Right lobe of liver (tissue), 6 donors: ENCODE data around the gene FRMD4A. TPM values are rescaled to one million over a fixed set of nuclear protein-coding genes. Genes with fewer than 3 reads are reported as not detected.

Experiments used
- ATAC-seq, 4 donors: fragments of 200-7000 bp; cut with Tn5 transposase; one replicate each; pipeline ENCODE4 v1.9.1; 2020; ENCODE audit warnings: mild to moderate bottlenecking in 4 of 4, moderate library complexity in 4 of 4
- DNase-seq, 3 donors: peaks; one replicate each; pipeline ENCODE4 v3.0.0-alpha.2; 2020
- H3K27ac ChIP-seq, 3 donors: fragments of 200-600 bp; one replicate each; pipeline ENCODE4 v1.8.0; 2022
- H3K27me3 ChIP-seq, 2 donors: fragments of 200-600 bp; one replicate each; pipeline ENCODE4 v1.8.0; 2022
- H3K36me3 ChIP-seq, 4 donors: fragments of 200-600 bp; sonication (generic) in 1 of 4; one replicate each; pipeline versions ENCODE4 v1.5.1 to v1.8.0; 2017 to 2022; ENCODE audit warnings: control low read depth in 1 of 4
- H3K4me1 ChIP-seq, 4 donors: fragments of 200-600 bp; sonication (generic) in 1 of 4; one replicate each; pipeline versions ENCODE4 v1.5.1 to v1.8.0; 2017 to 2022; ENCODE audit warnings: control low read depth in 1 of 4
- H3K4me3 ChIP-seq, 3 donors: fragments of 200-600 bp; one replicate each; pipeline ENCODE4 v1.8.0; 2022
- H3K9me3 ChIP-seq, 4 donors: fragments of 200-600 bp; sonication (generic) in 1 of 4; one replicate each; pipeline versions ENCODE4 v1.5.1 to v1.8.0; 2017 to 2022; ENCODE audit warnings: control low read depth in 1 of 4
- POLR2A ChIP-seq: fragments of 450-650 bp; IDR thresholded peaks from one replicate; pipeline ENCODE4 v1.6.1; 2017; ENCODE audit warnings: antibody characterized with exemption, mild to moderate bottlenecking
- WGBS: methylation state at CpG from one replicate; pipeline ENCODE4 v1.1.6; 2018; ENCODE audit warnings: low coverage, low lambda C conversion rate; ENCODE audit not compliant: insufficient coverage; ENCODE audit errors: missing lambda C conversion rate; 5-methylcytosine and 5-hydroxymethylcytosine counted together
- intact Hi-C, 2 donors: fragments of 100-400 bp; cut with DNase I; formaldehyde crosslinking; loops; one replicate each; pipeline versions ENCODE4 v1.11.2 to v1.14.1; 2022
- total RNA-seq, 6 experiments: library from RNA; depleted of rRNA in 2 of 6; stranded (reverse); fragments of >200 nt in 2 of 6; fragmentation: NEBNext Ultra II Directional in 3 of 6; extraction: Animal tissue kit (Norgen Biotek cat#: 25700) in 3 of 6; gene quantifications; one replicate each; pipeline versions ENCODE4 v1.1.0 to v1.2.4, GENCODE V29; 2016 to 2023
- TF ChIP-seq, protein P1 (sequence below), 4 donors: fragments of 200-600 bp in 3 of 4; fragments of 450-650 bp in 1 of 4; IDR thresholded peaks; one replicate each; pipeline versions ENCODE4 v1.5.1 to v1.8.0; 2016 to 2022; ENCODE audit warnings: antibody characterized with exemption in 4 of 4, mild to moderate bottlenecking in 2 of 4
- donor health status: DM: no; HTN: yes; CAD: no.
- donor health status: DM: no; HTN: no; CAD: no.
- donor health status: DM: no; HTN: no; CAD: no.
- donor health status: DM: no; HTN: yes; CAD: no.
- donor health status: DM: no; HTN: yes; CAD: no.

The FRMD4A gene
- total RNA-seq, 6 experiments from 2014 or later, result 8.4 to 22.8 (median 13.3) TPM

DNA sequence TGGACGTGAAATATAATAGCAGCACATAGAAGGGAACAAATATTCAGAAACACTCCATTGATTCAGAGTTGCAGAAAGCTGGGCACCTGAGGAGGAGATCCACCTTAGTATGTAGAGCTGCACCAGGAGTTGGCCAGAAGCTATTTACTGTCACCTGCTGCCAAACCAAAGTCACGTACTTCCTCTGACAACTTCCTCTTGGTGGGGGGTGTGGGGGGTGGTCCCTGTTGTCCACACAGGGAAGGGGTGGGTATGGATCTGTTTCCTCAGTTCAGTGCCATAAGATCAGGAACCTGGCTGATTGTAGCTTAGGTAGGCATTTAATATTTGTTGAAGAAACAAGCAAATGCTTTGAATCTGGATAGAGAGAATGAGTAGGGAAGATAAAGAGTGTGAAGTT lies 264.6 kb downstream of the FRMD4A start:
- WGBS, result 18% methylated on average over 2 of the region's 2 CpGs
- Histone ChIP-seq H3K9me3 (no peaks in the 10 kb centered on the region), H3K4me1 (no peaks in the 10 kb centered on the region), H3K36me3 (no peaks in the 10 kb centered on the region), H3K27me3 (no peaks in the 10 kb centered on the region), H3K27ac (no peak overlapping the region), H3K4me3 (no peak overlapping the region)
- TF ChIP-seq, protein P1, sequence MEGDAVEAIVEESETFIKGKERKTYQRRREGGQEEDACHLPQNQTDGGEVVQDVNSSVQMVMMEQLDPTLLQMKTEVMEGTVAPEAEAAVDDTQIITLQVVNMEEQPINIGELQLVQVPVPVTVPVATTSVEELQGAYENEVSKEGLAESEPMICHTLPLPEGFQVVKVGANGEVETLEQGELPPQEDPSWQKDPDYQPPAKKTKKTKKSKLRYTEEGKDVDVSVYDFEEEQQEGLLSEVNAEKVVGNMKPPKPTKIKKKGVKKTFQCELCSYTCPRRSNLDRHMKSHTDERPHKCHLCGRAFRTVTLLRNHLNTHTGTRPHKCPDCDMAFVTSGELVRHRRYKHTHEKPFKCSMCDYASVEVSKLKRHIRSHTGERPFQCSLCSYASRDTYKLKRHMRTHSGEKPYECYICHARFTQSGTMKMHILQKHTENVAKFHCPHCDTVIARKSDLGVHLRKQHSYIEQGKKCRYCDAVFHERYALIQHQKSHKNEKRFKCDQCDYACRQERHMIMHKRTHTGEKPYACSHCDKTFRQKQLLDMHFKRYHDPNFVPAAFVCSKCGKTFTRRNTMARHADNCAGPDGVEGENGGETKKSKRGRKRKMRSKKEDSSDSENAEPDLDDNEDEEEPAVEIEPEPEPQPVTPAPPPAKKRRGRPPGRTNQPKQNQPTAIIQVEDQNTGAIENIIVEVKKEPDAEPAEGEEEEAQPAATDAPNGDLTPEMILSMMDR (IDR thresholded peaks at IDR 0.05), result no peak
- TF ChIP-seq POLR2A, result no peak
- intact Hi-C loops, result no loop called here
- no peak for ATAC-seq
- DNase-seq, result no peak

DNA sequence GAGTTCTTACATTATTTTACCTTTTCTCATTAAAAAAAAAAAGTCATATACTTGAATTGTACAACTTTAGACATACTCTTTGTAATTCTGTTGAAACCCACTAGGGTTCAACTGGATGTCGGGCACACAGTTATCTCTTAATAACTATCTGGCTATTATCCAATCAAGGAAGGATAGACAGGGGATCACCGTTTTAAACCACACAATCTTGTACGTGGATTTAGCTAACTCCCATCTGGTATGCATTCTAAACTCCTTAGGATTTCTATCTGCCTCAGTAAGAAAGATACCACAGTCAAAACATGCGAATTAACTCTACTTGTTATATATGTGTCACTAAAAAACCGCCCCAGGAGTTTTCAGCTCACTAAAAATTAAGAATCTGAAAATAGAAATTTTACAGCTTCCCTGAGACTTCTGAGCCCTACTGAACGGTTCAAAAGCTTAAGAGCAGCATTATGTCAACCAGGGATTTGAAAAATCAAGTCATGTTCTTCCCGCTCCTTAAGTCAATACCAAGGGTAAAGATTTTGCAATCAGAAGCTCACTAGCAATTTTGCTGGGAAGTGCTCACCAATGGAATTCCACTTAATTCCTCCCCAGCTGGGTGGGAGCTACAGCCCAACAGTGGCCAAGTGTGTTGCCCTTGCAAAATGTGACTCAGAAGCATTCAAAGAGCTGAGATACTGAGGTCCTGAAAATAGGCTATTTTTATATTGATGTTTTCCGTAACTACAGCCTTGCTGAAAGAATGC lies 267.0 kb downstream of the FRMD4A start:
- H3K9me3 ChIP-seq, result no peaks in the 10 kb centered on the region
- H3K36me3 ChIP-seq, result no peaks in the 10 kb centered on the region
- TF ChIP-seq, protein P1 (IDR thresholded peaks at IDR 0.05), result no peak
- no peak for TF ChIP-seq POLR2A
- DNase-seq (no peak), ATAC-seq (no peak)
- no peaks in the 10 kb centered on the region for H3K27me3 ChIP-seq
- H3K4me1 ChIP-seq, result no peaks in the 10 kb centered on the region
- H3K27ac ChIP-seq, result no peak overlapping the region
- intact Hi-C loops, result no loop called here
- WGBS, result 76% methylated on average over 7 of the region's 8 CpGs
- no peak overlapping the region for H3K4me3 ChIP-seq

DNA sequence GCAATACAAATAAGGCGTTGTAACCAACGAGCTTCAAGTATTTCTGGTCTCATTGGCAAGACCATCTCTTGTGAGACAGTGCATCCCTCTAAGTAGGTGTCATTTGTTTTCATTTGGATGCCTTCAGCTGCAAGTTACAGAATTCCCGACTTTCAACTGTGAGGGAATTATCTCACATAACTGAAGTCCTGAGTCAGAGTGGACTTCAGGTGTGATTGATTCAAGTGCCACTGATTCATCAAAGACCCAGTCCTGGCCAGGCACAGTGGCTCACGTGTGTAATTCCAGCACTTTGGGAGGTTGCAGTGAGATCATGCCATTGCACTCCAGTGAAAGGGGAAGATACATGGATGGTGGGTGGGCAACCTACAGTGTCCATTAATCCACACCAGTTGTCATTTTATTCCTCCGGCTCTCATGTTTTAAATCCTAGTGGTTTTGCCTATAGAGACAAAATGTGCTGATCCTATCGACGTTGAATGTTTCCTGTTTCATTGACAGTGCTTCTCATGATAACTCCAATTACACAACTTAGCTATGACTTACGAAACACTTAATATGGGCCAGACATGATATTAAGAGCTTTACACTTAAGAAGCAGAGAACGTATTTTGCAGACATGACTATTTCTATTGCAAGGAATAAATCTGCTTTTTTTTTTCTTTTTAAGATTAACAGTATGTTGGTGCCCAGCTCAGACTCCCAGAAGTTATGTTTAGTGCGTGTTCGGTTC lies 268.0 kb downstream of the FRMD4A start:
- TF ChIP-seq POLR2A, result no peak
- TF ChIP-seq, protein P1 (IDR thresholded peaks at IDR 0.05), result no peak
- 62% methylated on average over 11 of the region's 11 CpGs for WGBS
- H3K4me3 ChIP-seq, result no peak overlapping the region
- intact Hi-C loops, result no loop called here
- ATAC-seq, result peak in 1 of 4 donors; percentile 24
- no peaks in the 10 kb centered on the region for H3K27me3 ChIP-seq
- no peaks in the 10 kb centered on the region for H3K36me3 ChIP-seq
- no peaks in the 10 kb centered on the region for H3K9me3 ChIP-seq
- no peak for DNase-seq
- no peak overlapping the region for H3K27ac ChIP-seq
- H3K4me1 ChIP-seq, result no peaks in the 10 kb centered on the region

DNA sequence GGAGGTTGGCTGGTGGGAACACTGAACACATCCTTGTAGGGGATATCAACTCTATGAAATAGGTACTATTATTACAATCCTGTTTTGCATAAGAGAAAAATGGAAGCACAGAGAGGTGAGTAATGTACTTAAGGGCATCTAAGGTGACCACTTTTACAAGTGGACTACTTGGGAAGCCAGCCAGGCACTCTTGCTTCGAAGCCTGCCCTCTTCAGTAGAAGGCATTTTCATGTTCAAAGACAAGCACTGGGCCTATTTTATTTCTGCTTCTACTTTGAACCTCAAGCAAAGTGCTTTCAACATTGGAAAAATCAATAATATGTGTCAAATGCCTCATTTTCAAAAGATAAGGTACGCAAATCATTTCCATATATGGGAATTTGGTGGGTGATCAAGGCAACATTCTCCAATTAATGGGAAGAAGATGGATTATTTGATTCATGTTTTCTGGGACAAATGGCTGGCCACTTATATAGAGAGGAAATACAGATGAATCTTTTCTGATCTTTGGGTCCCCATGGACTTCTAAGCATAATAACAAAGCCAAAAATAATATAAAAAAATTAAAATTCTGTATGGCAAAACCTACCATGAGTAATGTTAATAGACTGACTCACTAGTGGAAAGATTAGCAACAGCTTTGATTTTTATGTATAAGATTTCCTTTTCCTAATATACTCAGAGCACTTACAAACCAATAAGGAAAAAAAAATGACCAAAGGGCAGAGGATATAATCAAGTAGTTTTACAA lies 270.2 kb downstream of the FRMD4A start:
- ATAC-seq (peak in 2 of 4 donors; percentile 16 to 20), DNase-seq (no peak)
- intact Hi-C loops, result no loop called here
- Histone ChIP-seq H3K9me3 (no peaks in the 10 kb centered on the region), H3K27me3 (no peaks in the 10 kb centered on the region), H3K4me3 (no peak overlapping the region), H3K36me3 (no peaks in the 10 kb centered on the region), H3K27ac (no peak overlapping the region), H3K4me1 (peaks cover 0 to 6% (median 0%) of the 10 kb centered on the region in 4 donors)
- 40% methylated on average over 2 of the region's 2 CpGs for WGBS
- no peak for TF ChIP-seq POLR2A
- TF ChIP-seq, protein P1 (IDR thresholded peaks at IDR 0.05), result no peak
